Peyer's patch (tissue), 4 donors: ENCODE data around the gene ANGPTL2. TPM values are rescaled to one million over a fixed set of nuclear protein-coding genes. Genes with fewer than 3 reads are reported as not detected.
A peak's percentile ranks its signal among the peaks of the same experiment; 100 is the strongest.
"Not testable (repeated sequence)": the region's sequence is repeated elsewhere in the genome, so short reads cannot be mapped to it uniquely, and the experiment has no call there.

Source experiments
- DNase-seq, 3 donors: peaks; one replicate each; pipeline ENCODE4 v3.0.0-alpha.2; 2017 to 2019
- H3K27ac ChIP-seq, 4 donors: fragments of 200-600 bp; sonication (generic); one replicate each; pipeline ENCODE4 v1.5.1; 2016 to 2019
- H3K27me3 ChIP-seq, 2 donors: fragments of 200-600 bp; sonication (generic); one replicate each; pipeline ENCODE4 v1.5.1; 2019
- H3K36me3 ChIP-seq, 3 donors: fragments of 200-600 bp; sonication (generic); one replicate each; pipeline ENCODE4 v1.5.1; 2016 to 2019
- H3K4me1 ChIP-seq, 4 donors: fragments of 200-600 bp; sonication (generic); one replicate each; pipeline ENCODE4 v1.5.1; 2016 to 2019
- H3K4me3 ChIP-seq, 4 donors: fragments of 200-600 bp; sonication (generic); 1 replicate in 3 of 4; 2 replicates in 1 of 4; pipeline ENCODE4 v1.5.1; 2016 to 2019; ENCODE audit warnings: mild to moderate bottlenecking in 1 of 4
- H3K9me3 ChIP-seq, 4 donors: fragments of 200-600 bp; sonication (generic); one replicate each; pipeline ENCODE4 v1.5.1; 2016 to 2019; ENCODE audit warnings: mild to moderate bottlenecking in 1 of 4
- POLR2A ChIP-seq, 2 donors: fragments of 450-650 bp; IDR thresholded peaks; one replicate each; pipeline ENCODE4 v1.5.1; 2017; ENCODE audit warnings: antibody characterized with exemption in 2 of 2, mild to moderate bottlenecking in 2 of 2, moderate library complexity in 2 of 2
- total RNA-seq, 4 donors: library from RNA; depleted of rRNA; stranded (reverse); fragments of >200 nt; gene quantifications; one replicate each; pipeline ENCODE4 v1.1.0, GENCODE V29; 2016
- TF ChIP-seq, protein P1 (sequence below), 6 experiments: fragments of 450-650 bp in 4 of 6; fragments of 200-600 bp in 2 of 6; sonication (generic) in 1 of 6; IDR thresholded peaks; one replicate each; pipeline ENCODE4 v1.5.1; 2017 to 2019; ENCODE audit warnings: antibody characterized with exemption in 6 of 6, mild to moderate bottlenecking in 3 of 6, moderate library complexity in 1 of 6

Gene ANGPTL2
- total RNA-seq, 4 donors from 2014 or later, result 2.8 to 14.0 (median 11.3) TPM

DNA sequence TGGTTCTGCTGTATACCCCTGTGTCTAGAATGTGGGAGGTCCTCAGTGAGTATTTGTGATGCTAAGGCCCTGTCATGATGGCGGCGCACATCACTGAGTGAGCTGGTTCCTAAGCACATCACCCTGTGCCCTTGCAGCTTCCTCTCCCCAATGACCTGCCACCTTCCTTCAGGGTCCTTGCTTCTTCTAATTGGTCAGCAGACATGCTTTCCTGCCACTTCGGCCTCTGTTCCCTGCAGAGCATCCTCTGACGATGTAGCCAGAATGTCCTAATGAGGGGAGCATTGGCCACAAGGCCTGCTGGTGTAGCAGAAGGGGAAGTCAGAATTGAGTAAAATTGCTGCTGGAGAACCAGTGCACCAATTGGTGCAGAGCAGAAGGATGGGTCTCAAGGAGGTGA is 31.1 kb upstream of the ANGPTL2 start:
- DNase-seq, result peak in 1 of 3 donors; percentile 34
- no peaks in the 10 kb centered on the region for H3K27me3 ChIP-seq
- H3K36me3 ChIP-seq, result no peaks in the 10 kb centered on the region
- no peak overlapping the region for H3K4me3 ChIP-seq
- peak overlapping the region in 1 of 4 donors; percentile 63 for H3K27ac ChIP-seq
- TF ChIP-seq POLR2A (IDR thresholded peaks at IDR 0.05), result no peak
- TF ChIP-seq, protein P1, sequence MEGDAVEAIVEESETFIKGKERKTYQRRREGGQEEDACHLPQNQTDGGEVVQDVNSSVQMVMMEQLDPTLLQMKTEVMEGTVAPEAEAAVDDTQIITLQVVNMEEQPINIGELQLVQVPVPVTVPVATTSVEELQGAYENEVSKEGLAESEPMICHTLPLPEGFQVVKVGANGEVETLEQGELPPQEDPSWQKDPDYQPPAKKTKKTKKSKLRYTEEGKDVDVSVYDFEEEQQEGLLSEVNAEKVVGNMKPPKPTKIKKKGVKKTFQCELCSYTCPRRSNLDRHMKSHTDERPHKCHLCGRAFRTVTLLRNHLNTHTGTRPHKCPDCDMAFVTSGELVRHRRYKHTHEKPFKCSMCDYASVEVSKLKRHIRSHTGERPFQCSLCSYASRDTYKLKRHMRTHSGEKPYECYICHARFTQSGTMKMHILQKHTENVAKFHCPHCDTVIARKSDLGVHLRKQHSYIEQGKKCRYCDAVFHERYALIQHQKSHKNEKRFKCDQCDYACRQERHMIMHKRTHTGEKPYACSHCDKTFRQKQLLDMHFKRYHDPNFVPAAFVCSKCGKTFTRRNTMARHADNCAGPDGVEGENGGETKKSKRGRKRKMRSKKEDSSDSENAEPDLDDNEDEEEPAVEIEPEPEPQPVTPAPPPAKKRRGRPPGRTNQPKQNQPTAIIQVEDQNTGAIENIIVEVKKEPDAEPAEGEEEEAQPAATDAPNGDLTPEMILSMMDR (IDR thresholded peaks at IDR 0.05), result no peak
- H3K9me3 ChIP-seq, result no peaks in the 10 kb centered on the region
- peaks cover 0 to 19% (median 7%) of the 10 kb centered on the region in 4 donors for H3K4me1 ChIP-seq

DNA sequence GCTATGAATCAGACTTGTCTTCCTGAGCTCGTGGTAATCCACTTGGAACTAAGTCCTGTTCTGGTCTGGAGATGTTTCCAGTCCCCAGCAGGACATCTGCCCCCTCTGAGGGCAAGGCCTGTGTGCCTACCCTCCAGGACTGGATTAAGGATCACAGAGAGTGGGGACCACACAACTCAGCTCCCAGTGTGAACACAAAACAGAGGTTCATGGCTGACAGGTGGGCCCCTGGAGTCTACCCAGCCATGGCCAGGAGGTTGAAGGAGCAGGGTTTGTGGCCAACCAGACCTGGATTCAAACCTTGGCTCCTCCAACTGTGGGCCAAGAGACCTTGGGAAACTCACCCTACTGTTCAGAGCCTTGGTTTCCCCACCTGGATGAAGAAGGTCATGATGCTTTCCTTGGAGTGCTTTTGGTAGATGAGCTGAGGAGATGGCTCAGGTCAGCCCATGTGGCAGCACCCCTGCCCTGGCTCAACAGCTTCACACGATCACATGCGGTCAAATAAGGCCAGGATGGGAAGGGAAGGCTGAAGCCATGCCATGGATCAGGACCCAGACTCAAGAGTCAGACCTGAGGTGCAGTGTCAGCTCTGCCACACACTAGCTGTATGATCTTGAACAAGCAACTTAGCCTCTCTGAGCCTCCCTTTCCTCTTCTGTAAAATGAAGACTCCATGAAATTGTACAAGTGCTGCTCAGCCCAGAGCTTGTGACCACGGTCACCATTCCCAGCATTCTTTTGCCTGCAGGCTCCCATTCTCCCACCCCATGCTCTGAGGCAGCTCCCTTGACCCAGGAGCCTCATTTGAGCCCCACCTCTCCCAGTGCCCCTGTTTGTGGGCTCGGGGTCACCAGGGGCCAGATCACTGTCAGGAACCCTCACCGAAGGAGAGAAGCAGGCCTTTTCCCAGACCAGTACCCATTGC is 27.3 kb upstream of the ANGPTL2 start:
- H3K4me3 ChIP-seq, result no peak overlapping the region
- no peak for TF ChIP-seq POLR2A (IDR thresholded peaks at IDR 0.05)
- TF ChIP-seq, protein P1 (IDR thresholded peaks at IDR 0.05), result no peak
- no peaks in the 10 kb centered on the region for H3K36me3 ChIP-seq
- peaks cover 0 to 10% (median 6%) of the 10 kb centered on the region in 4 donors for H3K4me1 ChIP-seq
- DNase-seq, result no peak
- H3K27me3 ChIP-seq, result no peaks in the 10 kb centered on the region
- no peak overlapping the region for H3K27ac ChIP-seq
- H3K9me3 ChIP-seq, result no peaks in the 10 kb centered on the region

DNA sequence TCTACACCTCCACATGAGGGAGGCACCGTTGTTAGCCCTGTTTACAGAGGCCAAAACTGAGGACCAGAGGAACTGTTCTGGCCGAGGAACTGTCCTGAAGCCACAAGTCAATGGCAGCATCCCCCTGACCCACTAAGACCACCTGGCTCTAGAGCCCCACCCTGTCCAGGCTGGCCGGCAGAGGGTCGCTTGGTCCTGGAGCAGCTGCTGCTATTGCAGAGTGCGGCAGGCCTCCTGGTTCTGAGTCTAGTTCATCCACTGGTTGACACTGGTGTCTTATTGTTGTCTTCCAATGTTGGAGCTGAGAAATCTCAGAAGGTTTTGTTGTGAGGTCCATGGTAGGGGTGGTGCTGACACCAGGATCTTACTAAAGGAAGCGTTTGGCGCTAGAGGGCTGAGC is 26.6 kb upstream of the ANGPTL2 start:
- H3K4me1 ChIP-seq, result peaks cover 0 to 6% (median 2%) of the 10 kb centered on the region in 4 donors
- no peak overlapping the region for H3K4me3 ChIP-seq
- DNase-seq, result no peak
- H3K27me3 ChIP-seq, result no peaks in the 10 kb centered on the region
- TF ChIP-seq, protein P1 (IDR thresholded peaks at IDR 0.05), result no peak
- no peak for TF ChIP-seq POLR2A (IDR thresholded peaks at IDR 0.05)
- H3K27ac ChIP-seq, result no peak overlapping the region
- no peaks in the 10 kb centered on the region for H3K36me3 ChIP-seq
- H3K9me3 ChIP-seq, result no peaks in the 10 kb centered on the region

DNA sequence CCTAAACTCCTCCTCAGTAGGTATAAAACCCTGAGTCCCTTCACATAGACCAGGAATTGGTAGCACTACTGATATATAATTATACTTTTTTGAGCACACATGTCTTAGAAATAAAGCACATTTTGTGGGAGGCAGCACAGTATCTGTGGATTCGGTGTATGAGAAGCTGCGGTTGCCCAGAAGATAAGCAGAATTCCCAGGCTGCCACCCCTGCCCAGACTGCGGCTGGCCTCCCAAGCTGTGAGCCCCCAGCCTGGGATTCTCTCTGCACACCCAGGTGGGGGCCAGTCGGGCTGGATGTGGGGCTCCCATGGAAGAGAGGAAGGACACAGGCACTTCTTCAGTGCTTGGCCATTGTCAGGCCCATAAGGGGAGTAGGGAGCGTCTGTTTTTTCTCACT is 25.6 kb upstream of the ANGPTL2 start:
- Histone ChIP-seq H3K9me3 (no peaks in the 10 kb centered on the region), H3K4me1 (no peaks in the 10 kb centered on the region), H3K4me3 (no peak overlapping the region), H3K27ac (no peak overlapping the region), H3K36me3 (no peaks in the 10 kb centered on the region), H3K27me3 (no peaks in the 10 kb centered on the region)
- no peak for DNase-seq
- TF ChIP-seq POLR2A (IDR thresholded peaks at IDR 0.05), result no peak
- TF ChIP-seq, protein P1 (IDR thresholded peaks at IDR 0.05), result no peak

DNA sequence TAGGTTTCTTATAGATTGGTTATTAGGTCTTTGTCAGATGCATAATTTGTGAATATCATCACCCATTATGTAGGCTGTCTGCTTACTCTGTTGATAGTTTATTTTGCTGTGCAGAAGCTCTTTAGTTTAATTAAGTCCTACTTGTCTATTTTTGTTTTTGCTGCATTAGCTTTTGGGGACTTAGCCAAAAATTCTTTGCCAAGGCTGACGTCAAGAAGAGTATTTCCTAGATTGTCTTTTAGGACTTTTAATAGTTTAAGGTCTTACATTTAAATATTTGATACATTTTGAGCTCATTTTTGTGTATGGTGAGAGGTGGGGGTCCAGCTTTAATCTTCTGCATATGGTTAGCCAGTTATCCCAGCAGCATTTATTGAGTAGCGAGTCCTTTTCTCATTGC is 24.8 kb upstream of the ANGPTL2 start:
- Histone ChIP-seq H3K27me3 (no peaks in the 10 kb centered on the region), H3K27ac (no peak overlapping the region), H3K4me1 (no peaks in the 10 kb centered on the region), H3K36me3 (no peaks in the 10 kb centered on the region), H3K9me3 (no peaks in the 10 kb centered on the region), H3K4me3 (no peak overlapping the region)
- TF ChIP-seq, protein P1 (IDR thresholded peaks at IDR 0.05), result no peak
- TF ChIP-seq POLR2A (IDR thresholded peaks at IDR 0.05), result no peak
- no peak for DNase-seq

DNA sequence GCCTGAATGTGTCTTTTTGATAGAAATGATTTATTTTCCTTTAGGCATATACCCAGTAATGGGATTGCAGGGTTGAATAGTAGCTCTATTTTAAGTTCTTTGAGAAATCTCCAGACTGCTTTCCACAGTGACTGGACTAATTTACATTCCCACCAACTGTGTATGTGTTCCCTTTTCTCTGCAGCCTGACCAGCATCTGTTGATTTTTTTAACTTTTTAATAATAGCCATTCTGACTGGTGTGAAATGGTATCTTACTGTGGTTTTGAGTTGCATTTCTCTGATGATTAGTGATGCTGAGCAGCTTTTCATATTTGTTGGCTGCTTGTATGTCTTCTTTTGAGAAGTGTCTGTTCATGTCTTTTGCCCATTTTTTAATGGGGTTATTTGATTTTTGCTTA is 24.4 kb upstream of the ANGPTL2 start:
- not testable (repeated sequence) for H3K27me3 ChIP-seq, H3K36me3 ChIP-seq, H3K4me1 ChIP-seq, H3K27ac ChIP-seq, H3K9me3 ChIP-seq, DNase-seq, H3K4me3 ChIP-seq
